Neural crest cell (in vitro differentiated cells): Measurements from ENCODE around the gene IL4R. TPM values are rescaled to one million over a fixed set of nuclear protein-coding genes. Genes with fewer than 3 reads are reported as not detected.
"Not testable (repeated sequence)": the region's sequence is repeated elsewhere in the genome, so short reads cannot be mapped to it uniquely, and the experiment has no call there.

ENCODE experiments used
- DNase-seq: peaks from one replicate; pipeline ENCODE4 v3.0.0; 2021; ENCODE audit warnings: low read depth, mixed read lengths, low spot score
- H3K27ac Mint-ChIP-seq: one replicate; pipeline ENCODE4 v1.8.0; 2021; ENCODE audit warnings: mild to moderate bottlenecking, mixed read lengths; ENCODE audit not compliant: unreplicated experiment
- H3K27me3 Mint-ChIP-seq: 2 replicates; pipeline ENCODE4 v1.8.0; 2021; ENCODE audit warnings: low read depth, mild to moderate bottlenecking, mixed read lengths
- H3K36me3 Mint-ChIP-seq: 2 replicates; pipeline ENCODE4 v1.8.0; 2021; ENCODE audit warnings: low read depth, mild to moderate bottlenecking, mixed read lengths
- H3K4me1 Mint-ChIP-seq: 2 replicates; pipeline ENCODE4 v1.8.0; 2021; ENCODE audit warnings: mixed read lengths
- H3K4me3 Mint-ChIP-seq: one replicate; pipeline ENCODE4 v1.8.0; 2021; ENCODE audit warnings: mild to moderate bottlenecking, mixed read lengths
- H3K9me3 Mint-ChIP-seq: 2 replicates; pipeline ENCODE4 v1.8.0; 2021; ENCODE audit warnings: mixed read lengths
- CTCF ChIP-seq: fragments of 200-600 bp; sonication (generic); conservative IDR thresholded peaks from 2 replicates; pipeline ENCODE4 v1.5.0; 2021; ENCODE audit warnings: antibody characterized with exemption, mild to moderate bottlenecking
- total RNA-seq: library from RNA; stranded (reverse); gene quantifications from 2 replicates; pipeline ENCODE4 v1.2.1, GENCODE V29; 2021

Gene IL4R
- total RNA-seq, 1 donor from 2014 or later = 11.2 TPM

GRCh38 chr16:27390151-27390550 lies 76.4 kb downstream of the IL4R start:
- Mint-ChIP-seq H3K9me3 (peaks cover 11% of the 10 kb centered on the region), H3K4me3 (no peak overlapping the region), H3K36me3 (no peaks in the 10 kb centered on the region), H3K4me1 (no peaks in the 10 kb centered on the region), H3K27me3 (peaks cover 12% of the 10 kb centered on the region), H3K27ac (no peak overlapping the region)
- TF ChIP-seq CTCF = no peak
- no peak for DNase-seq

- H3K27me3 Mint-ChIP-seq = peaks cover 14% of the 10 kb centered on the region
These were observed 78.9 kb downstream of the IL4R start for GRCh38 chr16:27392671-27393070.

GRCh38 chr16:27394516-27394915 lies 80.7 kb downstream of the IL4R start:
- peaks cover 9% of the 10 kb centered on the region for H3K9me3 Mint-ChIP-seq

More at GRCh38 chr16:27392671-27393070, 78.9 kb downstream of the IL4R start:
- Mint-ChIP-seq H3K4me3 (no peak overlapping the region), H3K4me1 (no peaks in the 10 kb centered on the region), H3K9me3 (peaks cover 11% of the 10 kb centered on the region), H3K27ac (no peak overlapping the region), H3K36me3 (no peaks in the 10 kb centered on the region)
- no peak for TF ChIP-seq CTCF
- no peak for DNase-seq

GRCh38 chr16:27398341-27398893 lies 84.6 kb downstream of the IL4R start:
- not testable (repeated sequence) for H3K27me3 Mint-ChIP-seq, H3K4me3 Mint-ChIP-seq, H3K9me3 Mint-ChIP-seq, H3K27ac Mint-ChIP-seq, H3K4me1 Mint-ChIP-seq, DNase-seq, H3K36me3 Mint-ChIP-seq

More at GRCh38 chr16:27394516-27394915, 80.7 kb downstream of the IL4R start:
- no peak overlapping the region for H3K27ac Mint-ChIP-seq
- no peak for TF ChIP-seq CTCF
- H3K4me1 Mint-ChIP-seq = no peaks in the 10 kb centered on the region
- no peaks in the 10 kb centered on the region for H3K36me3 Mint-ChIP-seq
- H3K27me3 Mint-ChIP-seq = peaks cover 12% of the 10 kb centered on the region
- no peak for DNase-seq
- no peak overlapping the region for H3K4me3 Mint-ChIP-seq

- DNase-seq = no peak
- Mint-ChIP-seq H3K4me3 (no peak overlapping the region), H3K9me3 (peaks cover 4% of the 10 kb centered on the region), H3K36me3 (no peaks in the 10 kb centered on the region), H3K4me1 (no peaks in the 10 kb centered on the region), H3K27ac (no peak overlapping the region), H3K27me3 (peaks cover 6% of the 10 kb centered on the region)
- no peak for TF ChIP-seq CTCF
These were observed 85.4 kb downstream of the IL4R start for GRCh38 chr16:27398894-27399853.

GRCh38 chr16:27399969-27400368 lies 86.2 kb downstream of the IL4R start:
- no peak for TF ChIP-seq CTCF
- H3K4me1 Mint-ChIP-seq = no peaks in the 10 kb centered on the region
- no peak for DNase-seq
- H3K4me3 Mint-ChIP-seq = no peak overlapping the region
- peaks cover 6% of the 10 kb centered on the region for H3K27me3 Mint-ChIP-seq
- no peaks in the 10 kb centered on the region for H3K36me3 Mint-ChIP-seq
- H3K9me3 Mint-ChIP-seq = no peaks in the 10 kb centered on the region
- H3K27ac Mint-ChIP-seq = no peak overlapping the region
